Uterus (tissue), 4 donors: ENCODE results near the gene S100A13. TPM values are rescaled to one million over a fixed set of nuclear protein-coding genes. Genes with fewer than 3 reads are reported as not detected.

Experiments used
- DNase-seq, 2 donors: peaks; one replicate each; pipeline ENCODE4 v3.0.0-alpha.2; 2019 to 2020
- H3K27ac ChIP-seq, 2 donors: fragments of 200-600 bp; sonication (generic); 1 replicate in 1 of 2; 2 replicates in 1 of 2; pipeline ENCODE4 v1.5.1; 2016 to 2018
- H3K27me3 ChIP-seq, 2 donors: fragments of 200-600 bp; sonication (generic); one replicate each; pipeline ENCODE4 v1.5.1; 2018 to 2019; ENCODE audit warnings: control low read depth in 1 of 2
- H3K36me3 ChIP-seq, 2 donors: fragments of 200-600 bp; sonication (generic); one replicate each; pipeline ENCODE4 v1.5.1; 2019; ENCODE audit warnings: control low read depth in 1 of 2
- H3K4me1 ChIP-seq, 2 donors: fragments of 200-600 bp; sonication (generic); one replicate each; pipeline ENCODE4 v1.5.1; 2018 to 2019; ENCODE audit warnings: control low read depth in 1 of 2
- H3K4me3 ChIP-seq, 2 donors: fragments of 200-600 bp; sonication (generic); 1 replicate in 1 of 2; 2 replicates in 1 of 2; pipeline ENCODE4 v1.5.1; 2018 to 2019; ENCODE audit warnings: mild to moderate bottlenecking in 1 of 2
- H3K9me3 ChIP-seq, 2 donors: fragments of 200-600 bp; sonication (generic); one replicate each; pipeline ENCODE4 v1.5.1; 2019; ENCODE audit warnings: control low read depth in 1 of 2
- POLR2A ChIP-seq, 2 donors: fragments of 450-650 bp; IDR thresholded peaks; one replicate each; pipeline ENCODE4 v1.6.1; 2016; ENCODE audit warnings: antibody characterized with exemption in 2 of 2, mild to moderate bottlenecking in 1 of 2, moderate library complexity in 1 of 2
- intact Hi-C: fragments of 100-400 bp; cut with DNase I; formaldehyde crosslinking; loops from one replicate; pipeline ENCODE4 v1.15.1; 2023; ENCODE audit warnings: low total_unique reads
- total RNA-seq, 4 donors: library from RNA; depleted of rRNA in 3 of 4; stranded (reverse); fragments of >200 nt in 3 of 4; gene quantifications; one replicate each; pipeline versions ENCODE4 v1.1.0 to v1.2.4, GENCODE V29; 2014 to 2023
- TF ChIP-seq, protein P1 (sequence below), 4 experiments: fragments of 200-600 bp in 2 of 4; fragments of 450-650 bp in 2 of 4; sonication (generic) in 2 of 4; IDR thresholded peaks; one replicate each; pipeline ENCODE4 v1.5.1; 2016 to 2019; ENCODE audit warnings: antibody characterized with exemption in 4 of 4, mild to moderate bottlenecking in 2 of 4, moderate library complexity in 1 of 4
- donor health status: DM: yes; HTN: yes; CAD: no.

Gene S100A13
- total RNA-seq, 4 donors from 2014 or later = 25.9 to 269 (median 126) TPM

DNA sequence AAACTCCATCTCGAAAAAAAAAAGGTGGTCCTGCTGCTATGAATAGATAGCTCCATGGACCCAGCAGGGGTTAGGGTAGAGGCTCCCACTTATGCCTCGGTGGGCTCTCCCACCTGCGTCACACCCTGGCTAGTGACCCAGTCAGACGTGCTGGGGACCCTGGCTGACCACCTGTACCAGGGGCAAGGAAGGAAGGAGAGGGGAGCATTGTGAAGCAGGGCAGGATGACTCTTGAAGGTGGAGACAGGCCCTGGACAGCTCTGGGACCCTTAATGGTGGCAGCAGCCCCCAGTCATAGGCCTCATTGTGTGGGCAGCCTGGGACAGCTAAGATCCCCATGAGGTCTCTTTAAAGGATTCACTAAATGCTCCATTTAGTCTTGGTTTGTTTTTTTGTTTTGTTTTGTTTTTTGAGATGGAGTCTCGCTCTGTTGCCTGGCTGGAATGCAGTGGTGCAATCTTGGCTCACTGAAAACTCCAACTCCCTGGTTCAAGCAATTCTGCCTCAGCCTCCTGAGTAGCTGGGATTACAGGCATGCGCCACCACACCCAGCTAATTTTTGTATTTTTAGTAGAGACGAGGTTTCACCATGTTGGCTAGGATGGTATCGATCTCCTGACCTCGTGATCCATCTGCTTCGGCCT, 20.8 kb upstream of the S100A13 start:
- Histone ChIP-seq H3K36me3 (no peaks in the 10 kb centered on the region), H3K4me1 (no peaks in the 10 kb centered on the region), H3K27ac (no peak overlapping the region), H3K27me3 (no peaks in the 10 kb centered on the region), H3K4me3 (no peak overlapping the region), H3K9me3 (no peaks in the 10 kb centered on the region)
- intact Hi-C loops = no loop called here
- DNase-seq = no peak
- TF ChIP-seq, protein P1, sequence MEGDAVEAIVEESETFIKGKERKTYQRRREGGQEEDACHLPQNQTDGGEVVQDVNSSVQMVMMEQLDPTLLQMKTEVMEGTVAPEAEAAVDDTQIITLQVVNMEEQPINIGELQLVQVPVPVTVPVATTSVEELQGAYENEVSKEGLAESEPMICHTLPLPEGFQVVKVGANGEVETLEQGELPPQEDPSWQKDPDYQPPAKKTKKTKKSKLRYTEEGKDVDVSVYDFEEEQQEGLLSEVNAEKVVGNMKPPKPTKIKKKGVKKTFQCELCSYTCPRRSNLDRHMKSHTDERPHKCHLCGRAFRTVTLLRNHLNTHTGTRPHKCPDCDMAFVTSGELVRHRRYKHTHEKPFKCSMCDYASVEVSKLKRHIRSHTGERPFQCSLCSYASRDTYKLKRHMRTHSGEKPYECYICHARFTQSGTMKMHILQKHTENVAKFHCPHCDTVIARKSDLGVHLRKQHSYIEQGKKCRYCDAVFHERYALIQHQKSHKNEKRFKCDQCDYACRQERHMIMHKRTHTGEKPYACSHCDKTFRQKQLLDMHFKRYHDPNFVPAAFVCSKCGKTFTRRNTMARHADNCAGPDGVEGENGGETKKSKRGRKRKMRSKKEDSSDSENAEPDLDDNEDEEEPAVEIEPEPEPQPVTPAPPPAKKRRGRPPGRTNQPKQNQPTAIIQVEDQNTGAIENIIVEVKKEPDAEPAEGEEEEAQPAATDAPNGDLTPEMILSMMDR (IDR thresholded peaks at IDR 0.05) = no peak
- no peak for TF ChIP-seq POLR2A (IDR thresholded peaks at IDR 0.05)

DNA sequence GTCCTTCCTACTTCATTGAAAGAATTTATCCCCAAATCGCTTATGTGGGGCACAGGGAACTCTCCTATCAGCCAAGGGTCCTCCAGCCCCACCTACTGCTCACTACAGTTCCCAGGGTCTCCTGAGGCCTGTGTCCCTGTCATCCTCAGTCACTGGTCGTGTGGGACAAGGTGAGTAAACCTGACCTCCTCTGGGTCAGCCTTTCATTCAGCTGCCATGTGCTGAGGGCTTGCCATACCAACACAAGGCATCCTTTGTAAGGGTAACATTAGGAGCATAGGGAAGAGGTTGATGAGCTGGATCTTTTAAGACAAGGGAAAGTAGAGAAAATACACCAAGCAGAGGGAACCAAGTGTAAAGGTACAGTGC, 20.0 kb upstream of the S100A13 start:
- no peaks in the 10 kb centered on the region for H3K9me3 ChIP-seq
- no peaks in the 10 kb centered on the region for H3K4me1 ChIP-seq
- no peak for DNase-seq
- TF ChIP-seq POLR2A (IDR thresholded peaks at IDR 0.05) = no peak
- TF ChIP-seq, protein P1 (IDR thresholded peaks at IDR 0.05) = no peak
- intact Hi-C loops = no loop called here
- no peak overlapping the region for H3K27ac ChIP-seq
- H3K27me3 ChIP-seq = no peaks in the 10 kb centered on the region
- no peaks in the 10 kb centered on the region for H3K36me3 ChIP-seq
- no peak overlapping the region for H3K4me3 ChIP-seq

DNA sequence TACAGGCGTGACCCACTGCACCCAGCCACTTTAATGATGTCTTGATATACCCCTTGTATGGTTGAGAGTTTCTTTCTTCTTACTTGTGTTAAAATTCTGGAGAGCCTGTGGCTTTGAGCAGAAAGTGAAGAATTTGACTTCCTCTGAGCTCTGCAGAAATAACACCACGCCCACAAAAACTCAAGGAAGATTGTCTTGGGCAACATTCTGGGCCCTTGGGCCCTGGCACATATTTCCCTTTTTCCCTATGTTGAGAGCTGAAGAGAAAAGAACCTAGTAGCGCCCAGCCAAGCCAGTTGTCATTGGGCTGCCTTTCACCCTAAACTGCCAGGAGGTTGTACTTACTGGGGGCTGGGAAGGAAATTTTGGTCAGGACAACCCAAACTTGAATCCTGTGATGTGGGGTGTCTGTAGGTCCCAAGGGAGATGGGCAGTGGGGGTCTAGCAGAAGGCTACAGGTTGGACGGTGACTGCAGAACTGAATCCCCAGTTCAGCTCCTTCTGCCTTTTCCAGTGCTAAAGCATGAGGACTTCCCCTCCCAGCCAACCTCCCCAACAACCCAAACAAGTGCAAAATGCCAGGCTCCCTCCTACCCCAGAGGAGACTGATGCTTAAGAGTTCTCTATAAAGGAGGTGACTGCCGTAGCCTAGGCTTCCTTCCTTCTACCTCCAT, 19.5 kb upstream of the S100A13 start:
- Histone ChIP-seq H3K9me3 (no peaks in the 10 kb centered on the region), H3K4me1 (no peaks in the 10 kb centered on the region), H3K36me3 (no peaks in the 10 kb centered on the region), H3K27ac (no peak overlapping the region), H3K27me3 (no peaks in the 10 kb centered on the region), H3K4me3 (no peak overlapping the region)
- intact Hi-C loops = no loop called here
- no peak for DNase-seq
- TF ChIP-seq, protein P1 (IDR thresholded peaks at IDR 0.05) = no peak

DNA sequence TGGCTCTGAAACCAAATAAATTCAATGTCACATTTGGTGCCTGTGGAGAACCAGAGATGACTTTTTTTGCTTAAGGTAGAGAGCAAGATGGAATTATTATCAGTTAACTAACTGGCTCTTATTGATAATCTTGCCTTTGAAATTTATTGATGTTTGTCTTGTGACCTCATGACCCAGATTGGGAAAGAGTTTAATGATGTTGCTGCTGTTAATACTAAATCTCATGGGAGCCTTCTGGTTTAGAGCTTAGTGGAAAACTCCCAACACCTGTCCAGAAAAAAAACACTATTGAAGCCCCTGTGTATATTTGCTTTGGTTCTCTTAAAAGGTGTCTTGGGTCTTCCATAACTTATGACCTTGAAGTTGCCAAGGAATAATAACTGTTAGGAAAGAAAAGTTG, 16.5 kb upstream of the S100A13 start:
- Histone ChIP-seq H3K36me3 (peaks cover 0 to 3% of the 10 kb centered on the region in 2 donors), H3K4me1 (no peaks in the 10 kb centered on the region), H3K27me3 (no peaks in the 10 kb centered on the region), H3K4me3 (no peak overlapping the region), H3K9me3 (no peaks in the 10 kb centered on the region), H3K27ac (peak overlapping the region; percentile 1 to 54)
- no peak for TF ChIP-seq POLR2A (IDR thresholded peaks at IDR 0.05)
- TF ChIP-seq, protein P1 (IDR thresholded peaks at IDR 0.05) = no peak
- intact Hi-C loops = no loop called here
- no peak for DNase-seq

DNA sequence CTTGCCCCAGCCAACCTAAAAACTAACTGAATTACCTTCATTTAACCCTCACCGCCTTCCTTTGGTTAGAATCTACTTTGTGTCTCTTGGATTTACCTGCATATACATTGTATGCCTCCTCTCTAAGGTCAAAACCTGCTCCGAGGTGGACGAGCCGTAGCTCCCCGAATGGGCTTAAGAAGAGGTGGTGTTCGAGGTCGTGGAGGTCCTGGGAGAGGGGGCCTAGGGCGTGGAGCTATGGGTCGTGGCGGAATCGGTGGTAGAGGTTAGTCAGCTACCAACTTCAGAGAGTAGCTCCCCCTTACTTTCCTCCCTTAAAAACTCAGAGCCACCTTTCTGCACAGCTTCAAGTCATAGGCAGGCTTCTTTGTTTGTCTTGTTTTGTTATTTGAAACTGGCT, 15.8 kb upstream of the S100A13 start:
- Histone ChIP-seq H3K9me3 (no peaks in the 10 kb centered on the region), H3K4me1 (no peaks in the 10 kb centered on the region), H3K36me3 (peaks cover 0 to 3% of the 10 kb centered on the region in 2 donors), H3K4me3 (no peak overlapping the region), H3K27me3 (no peaks in the 10 kb centered on the region), H3K27ac (peak overlapping the region in 1 of 2 donors; percentile 54)
- TF ChIP-seq, protein P1 (IDR thresholded peaks at IDR 0.05) = no peak
- TF ChIP-seq POLR2A (IDR thresholded peaks at IDR 0.05) = no peak
- intact Hi-C loops = no loop called here
- no peak for DNase-seq
